TTC549 (cell line): Measurements from ENCODE around the gene PARP6.

ENCODE experiments used
- FAIRE-seq: peaks from 2 replicates; lab custom pipeline; 2012; peaks lifted over from hg19 to GRCh38; lab: Jason Lieb, UNC

Gene PARP6

DNA sequence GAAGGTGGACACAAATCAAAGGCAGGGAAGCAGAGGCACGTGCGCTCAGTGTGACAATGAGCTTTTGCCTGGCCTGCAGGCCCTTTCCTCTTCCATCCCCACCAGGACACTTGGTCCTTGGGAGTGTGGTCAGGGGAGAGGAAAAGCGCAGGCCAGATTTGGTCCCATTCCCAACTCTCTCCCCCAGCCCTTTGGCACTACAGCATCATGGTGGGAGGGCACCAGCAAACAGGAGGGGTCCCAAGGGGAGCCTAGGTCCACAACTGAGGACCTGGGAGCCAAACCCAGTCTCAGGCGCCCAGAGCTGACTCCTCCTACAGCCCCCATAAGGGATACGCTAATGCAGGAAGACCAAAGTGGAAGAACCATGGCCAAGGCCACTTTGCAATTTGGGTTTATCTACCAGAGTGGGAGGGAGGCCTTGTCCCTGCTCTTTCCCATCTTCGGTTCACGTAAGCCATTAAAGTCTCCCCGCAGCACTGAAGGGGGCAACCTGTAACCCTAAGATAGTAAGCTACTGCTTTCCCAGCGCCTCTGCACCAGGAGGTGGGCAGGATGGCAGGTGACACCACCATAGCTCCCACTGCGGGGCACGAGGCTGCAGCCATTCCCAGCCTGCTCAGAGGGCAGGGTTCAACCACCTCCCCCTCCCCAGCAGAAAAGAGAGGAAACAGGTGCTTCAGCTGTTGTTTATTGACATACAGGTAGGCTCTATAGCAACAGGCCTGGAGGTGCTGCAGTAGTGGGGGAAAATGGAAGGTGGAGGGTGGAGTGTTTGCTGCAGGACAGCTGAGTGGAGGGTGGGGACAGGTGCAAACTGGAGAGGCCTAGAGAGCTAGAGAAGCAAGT lies 73.8 kb downstream of the PARP6 start:
- FAIRE-seq = no peak

DNA sequence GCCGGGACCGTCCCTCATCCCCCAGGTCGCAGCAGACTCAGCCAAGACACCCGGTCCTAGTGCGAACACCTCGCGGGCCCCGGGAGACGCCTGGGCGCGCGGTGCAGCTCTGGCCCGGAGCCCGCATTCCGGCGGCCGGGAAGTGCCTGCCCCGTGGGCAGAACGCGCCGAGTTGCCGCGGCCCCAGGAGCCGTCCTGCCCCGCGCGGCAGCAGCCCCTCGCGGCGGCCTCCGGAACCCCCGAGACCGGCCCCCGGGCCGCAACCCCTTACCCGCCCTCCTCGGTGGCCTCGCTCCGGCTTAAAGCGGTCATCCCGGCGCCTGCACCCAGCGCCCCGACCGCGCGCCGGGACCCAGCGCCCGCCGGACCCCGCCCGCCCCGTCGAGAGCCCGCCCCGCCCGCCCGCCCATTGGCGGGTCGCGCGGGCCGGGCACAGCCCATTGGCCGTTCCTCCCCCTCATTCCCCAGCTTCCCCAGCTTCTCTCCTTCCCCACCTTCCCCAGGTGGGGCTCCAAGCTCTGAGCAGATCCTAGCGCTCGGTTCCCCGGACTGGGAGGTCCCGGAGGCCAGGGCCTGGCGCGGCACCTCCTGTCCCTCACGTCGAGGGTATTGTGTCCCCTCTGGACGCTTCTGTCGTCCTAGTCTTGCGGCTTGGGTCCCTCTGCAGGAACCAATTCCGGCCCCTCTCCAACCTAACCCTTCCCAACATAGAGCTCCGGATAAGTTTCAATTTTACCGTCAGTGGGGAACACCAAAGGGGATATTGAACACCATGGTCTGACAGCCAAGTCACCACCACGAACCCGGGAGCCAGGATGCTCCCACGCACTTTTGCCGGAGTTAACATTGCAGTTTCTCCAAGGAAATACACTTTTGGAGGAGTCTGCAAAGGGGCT lies 74.6 kb downstream of the PARP6 start, which contains the start of gene GRAMD2A:
Gene GRAMD2A (minus strand): TSS at position 328 of the 896 bp plus-strand sequence.
- FAIRE-seq = no peak

DNA sequence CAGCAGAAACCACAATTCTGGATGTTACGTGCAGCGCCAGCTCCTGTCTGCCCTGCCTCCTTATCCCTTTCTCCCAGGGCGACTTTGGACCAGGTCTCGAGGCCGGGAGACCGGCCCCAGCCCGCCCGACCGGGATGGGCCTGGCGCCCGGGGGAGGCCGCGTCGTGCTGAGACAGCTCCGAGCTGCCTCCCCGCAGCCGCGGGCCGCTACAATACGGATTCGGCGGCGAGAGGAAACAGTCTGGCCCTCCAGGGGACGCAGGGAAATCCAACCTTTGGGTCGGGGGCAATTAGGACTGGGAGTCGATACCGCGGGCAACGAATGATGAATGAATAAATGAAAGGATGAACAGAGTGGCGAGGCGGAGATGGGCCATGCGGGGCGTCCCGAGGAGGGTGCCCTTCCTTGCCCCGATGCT lies 75.3 kb downstream of the PARP6 start:
- FAIRE-seq = no peak

DNA sequence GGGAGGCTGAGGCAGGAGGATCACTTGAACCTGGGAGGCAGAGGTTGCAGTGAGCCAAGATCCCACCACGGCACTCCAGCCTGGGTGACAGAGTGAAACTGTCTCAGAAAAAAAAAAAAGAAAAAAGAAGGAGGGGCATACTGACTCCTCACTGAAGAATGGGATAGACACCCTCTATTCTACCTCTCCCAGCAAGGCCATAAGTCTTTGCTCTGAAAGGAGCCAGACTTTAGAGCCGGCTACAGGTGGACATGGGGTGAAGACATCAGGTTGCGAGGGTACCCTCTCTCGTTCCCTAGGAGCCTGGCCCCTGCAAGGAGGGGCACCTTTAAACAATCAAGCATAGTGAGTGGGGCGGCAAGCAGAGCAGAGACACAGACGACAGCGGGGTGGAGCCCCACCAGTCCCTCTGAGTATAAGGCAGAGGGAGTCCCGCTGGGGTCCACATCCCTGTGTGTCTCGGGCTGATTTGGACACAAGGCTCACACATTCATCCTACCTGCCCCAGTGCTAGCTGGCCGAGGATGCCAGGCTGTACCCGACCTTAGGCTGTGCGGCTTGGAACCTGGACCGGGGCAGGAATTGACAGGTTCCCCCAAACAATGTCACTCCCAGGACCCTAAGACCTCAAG lies 75.8 kb downstream of the PARP6 start:
- no peak for FAIRE-seq

DNA sequence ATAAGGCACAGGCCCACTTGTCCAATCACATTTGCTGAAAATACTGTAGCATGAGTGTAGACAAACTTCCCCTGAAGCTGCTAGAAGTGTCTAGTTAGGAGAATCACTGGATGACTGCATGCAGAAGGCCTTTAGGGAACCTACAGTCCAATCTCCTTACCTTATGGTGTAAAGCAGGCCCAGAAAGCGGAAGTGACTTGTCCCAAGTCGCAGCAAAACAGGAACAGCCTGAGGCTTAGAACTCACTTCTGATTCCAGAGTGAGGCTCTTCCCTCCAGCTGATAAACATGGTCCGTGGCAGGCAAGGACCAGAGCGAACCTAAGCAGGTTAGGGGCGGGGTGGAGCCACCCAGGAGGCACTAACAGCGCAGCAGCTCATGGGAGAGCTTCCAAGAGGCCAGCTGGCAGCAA lies 77.2 kb downstream of the PARP6 start:
- FAIRE-seq = no peak

DNA sequence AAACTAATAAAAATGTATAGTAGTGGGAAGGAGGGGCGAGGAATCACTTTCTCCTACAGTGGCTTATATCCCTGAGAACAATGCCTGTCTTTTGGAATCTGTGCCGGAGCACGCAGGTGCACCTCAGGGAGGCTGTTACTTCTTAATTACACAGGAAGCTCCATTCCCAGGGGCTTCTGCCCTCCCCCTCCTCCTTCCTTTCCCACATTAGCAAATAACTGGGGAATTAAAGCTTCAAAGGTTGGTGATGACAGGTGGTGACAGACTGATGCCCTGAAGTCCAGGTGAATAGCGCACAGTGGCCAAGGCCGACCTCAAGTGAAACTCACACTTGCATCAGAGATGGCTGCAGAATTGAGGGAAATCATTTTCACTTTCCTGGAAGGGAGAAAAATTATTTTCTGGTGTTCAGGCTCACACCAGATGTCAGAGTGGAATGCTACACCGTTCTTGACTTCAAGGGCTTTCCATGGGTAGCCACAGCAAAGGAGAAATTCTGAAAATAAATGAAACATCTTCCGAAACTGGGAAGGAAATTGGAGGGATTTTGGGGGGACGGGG lies 78.4 kb downstream of the PARP6 start:
- FAIRE-seq = no peak

DNA sequence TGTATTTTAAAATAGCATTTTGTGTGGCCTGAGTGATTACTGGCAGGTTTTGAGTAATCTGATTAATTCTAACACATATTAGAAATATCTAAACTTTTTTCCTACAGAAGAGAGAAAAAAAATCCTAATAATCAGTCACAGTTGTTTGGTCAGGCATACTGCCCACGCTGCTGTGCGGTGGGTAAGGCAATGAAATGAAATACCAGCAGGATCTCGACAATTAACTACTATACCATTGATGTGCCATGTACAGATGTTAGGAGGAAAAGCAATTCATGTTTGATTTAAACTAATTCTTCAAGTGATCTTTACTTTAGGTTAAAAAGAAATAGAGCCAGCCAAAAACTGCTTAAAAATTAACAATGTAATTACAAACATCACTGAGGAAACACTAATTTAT lies 79.9 kb downstream of the PARP6 start:
- no peak for FAIRE-seq
